Skeletal muscle cell (primary cell): Measurements from ENCODE around the gene PACS2.
"Not testable (repeated sequence)": the region's sequence is repeated elsewhere in the genome, so short reads cannot be mapped to it uniquely, and the experiment has no call there.

Source experiments
- DNase-seq: peaks from one replicate; pipeline ENCODE4 v3.0.0-alpha.2; 2010; ENCODE audit warnings: low read depth
- H3K4me3 ChIP-seq: 2 replicates; pipeline ENCODE4 v1.5.1; 2011; ENCODE audit warnings: low read depth, mild to moderate bottlenecking, control low read depth, low read length, moderate library complexity

Gene PACS2

DNA sequence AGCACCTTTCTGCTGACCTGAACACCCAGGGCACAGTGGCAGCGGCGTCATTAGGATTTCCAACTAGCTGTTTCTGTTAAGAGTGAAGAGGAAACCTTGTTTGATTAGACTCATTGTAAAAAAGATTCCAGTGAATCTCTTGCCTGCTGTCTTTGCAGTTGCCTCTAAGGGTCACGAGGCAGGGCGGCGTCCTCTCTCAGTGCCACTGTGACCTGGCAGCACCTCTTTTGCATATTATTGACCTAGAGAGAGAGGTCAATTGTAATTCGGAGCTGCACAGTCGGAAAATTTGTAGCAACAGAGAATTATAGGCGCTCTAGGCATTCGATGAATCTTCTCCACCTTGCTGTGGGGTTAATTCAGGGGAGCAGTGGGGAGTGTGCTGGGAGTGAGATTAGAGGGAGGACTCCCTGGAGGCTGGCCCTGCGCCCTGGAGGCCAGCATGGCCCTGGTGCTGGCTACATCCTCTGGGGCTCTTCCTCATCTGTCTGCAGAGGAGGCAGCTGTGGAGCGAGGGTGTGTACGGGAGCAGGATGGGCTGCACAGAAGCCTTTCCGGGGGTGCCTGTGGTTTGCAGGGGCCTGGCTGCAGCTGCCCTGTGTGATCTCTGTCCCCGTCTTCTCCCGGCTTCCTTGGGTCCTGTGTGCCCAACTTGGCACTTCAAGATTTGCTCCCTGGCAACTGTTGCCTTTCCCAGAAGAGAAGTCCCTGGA is 14.3 kb downstream of the PACS2 start:
- no peak for DNase-seq
- no peak overlapping the region for H3K4me3 ChIP-seq

- no peak for DNase-seq
- H3K4me3 ChIP-seq, result no peak overlapping the region
Observed at GRCh38 chr14:105329411-105330150, 15.0 kb downstream of the PACS2 start.

GRCh38 chr14:105330491-105330895 is 15.9 kb downstream of the PACS2 start:
- H3K4me3 ChIP-seq, result no peak overlapping the region
- DNase-seq, result no peak

DNA sequence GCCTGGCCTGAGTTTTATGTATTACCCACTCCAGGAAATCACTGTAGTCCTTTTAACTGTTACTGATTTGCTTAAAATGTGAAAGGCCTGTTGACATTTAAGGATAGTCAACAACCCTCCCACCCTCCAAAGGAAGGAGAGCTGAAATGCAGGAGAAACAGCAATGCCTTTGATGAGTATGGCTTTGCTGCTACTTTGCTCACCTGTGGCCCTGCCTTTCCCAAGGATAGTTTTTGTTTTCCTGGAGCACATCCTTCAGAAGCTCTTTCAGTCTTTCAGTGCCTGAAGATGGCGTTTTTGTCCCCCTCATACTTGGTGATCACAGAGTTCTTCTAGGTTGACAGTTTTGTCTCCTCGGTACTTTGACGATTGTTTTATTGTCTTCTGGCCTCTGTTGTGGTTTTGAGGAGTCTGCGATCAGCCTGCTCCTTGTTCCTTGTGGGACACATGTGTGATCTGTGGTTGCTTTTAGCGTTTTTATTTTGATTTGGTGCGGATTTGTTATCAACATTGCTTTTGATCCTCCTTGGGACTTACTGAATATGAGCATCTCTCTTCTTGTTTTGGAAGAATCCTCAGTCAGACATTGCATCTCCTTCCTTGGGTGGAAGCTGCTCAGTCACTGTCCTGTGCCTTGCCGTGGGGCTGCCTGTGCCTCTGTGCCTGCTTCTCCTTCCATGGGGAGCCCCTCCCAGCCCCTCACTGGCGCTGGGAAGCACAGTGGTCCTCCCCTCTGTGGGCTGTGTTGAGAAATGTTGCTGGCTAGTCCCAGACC is 17.2 kb downstream of the PACS2 start:
- H3K4me3 ChIP-seq, result no peak overlapping the region
- DNase-seq, result no peak

- H3K4me3 ChIP-seq, result no peak overlapping the region
- DNase-seq, result no peak
Observed at GRCh38 chr14:105332350-105332874, 17.9 kb downstream of the PACS2 start.

GRCh38 chr14:105333020-105333490 is 18.5 kb downstream of the PACS2 start:
- no peak for DNase-seq
- no peak overlapping the region for H3K4me3 ChIP-seq

DNA sequence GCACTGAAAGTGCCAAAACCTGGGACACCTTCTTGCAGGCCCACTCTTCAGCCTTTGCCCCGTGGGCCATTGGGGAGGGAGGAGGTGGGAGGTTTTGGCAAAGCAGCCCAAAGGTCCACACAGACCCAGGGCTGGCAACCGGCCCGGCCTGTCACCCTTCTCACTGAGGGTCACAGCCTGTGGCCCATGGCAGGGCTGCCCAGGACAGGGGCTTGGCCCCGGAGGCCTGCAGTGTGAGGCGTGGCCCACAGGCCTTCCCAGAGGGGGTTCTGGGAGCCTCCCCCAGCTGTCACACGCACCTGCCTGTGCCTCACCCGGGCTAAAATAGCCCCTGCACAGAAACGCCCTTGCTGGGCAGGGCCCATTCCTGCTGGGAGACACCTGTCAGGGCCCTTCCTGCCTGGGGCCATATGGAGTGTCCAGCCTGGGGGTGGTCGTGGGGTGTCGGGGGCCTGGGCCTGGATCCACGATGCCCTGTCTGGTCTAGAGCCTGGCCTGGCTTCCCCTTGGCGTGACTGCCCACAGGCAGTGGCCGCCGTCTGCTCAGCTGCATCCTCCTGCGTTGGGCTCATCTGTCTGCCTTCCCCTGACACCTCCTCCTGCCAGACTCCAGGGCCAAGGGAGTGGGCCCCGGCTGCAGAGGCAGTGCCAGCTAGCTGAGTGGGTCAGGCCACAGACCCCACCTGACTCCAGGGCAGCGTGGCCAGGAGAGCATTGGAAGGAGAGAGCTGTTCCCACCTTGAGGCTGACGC is 19.2 kb downstream of the PACS2 start:
- DNase-seq, result no peak
- H3K4me3 ChIP-seq, result no peak overlapping the region

DNA sequence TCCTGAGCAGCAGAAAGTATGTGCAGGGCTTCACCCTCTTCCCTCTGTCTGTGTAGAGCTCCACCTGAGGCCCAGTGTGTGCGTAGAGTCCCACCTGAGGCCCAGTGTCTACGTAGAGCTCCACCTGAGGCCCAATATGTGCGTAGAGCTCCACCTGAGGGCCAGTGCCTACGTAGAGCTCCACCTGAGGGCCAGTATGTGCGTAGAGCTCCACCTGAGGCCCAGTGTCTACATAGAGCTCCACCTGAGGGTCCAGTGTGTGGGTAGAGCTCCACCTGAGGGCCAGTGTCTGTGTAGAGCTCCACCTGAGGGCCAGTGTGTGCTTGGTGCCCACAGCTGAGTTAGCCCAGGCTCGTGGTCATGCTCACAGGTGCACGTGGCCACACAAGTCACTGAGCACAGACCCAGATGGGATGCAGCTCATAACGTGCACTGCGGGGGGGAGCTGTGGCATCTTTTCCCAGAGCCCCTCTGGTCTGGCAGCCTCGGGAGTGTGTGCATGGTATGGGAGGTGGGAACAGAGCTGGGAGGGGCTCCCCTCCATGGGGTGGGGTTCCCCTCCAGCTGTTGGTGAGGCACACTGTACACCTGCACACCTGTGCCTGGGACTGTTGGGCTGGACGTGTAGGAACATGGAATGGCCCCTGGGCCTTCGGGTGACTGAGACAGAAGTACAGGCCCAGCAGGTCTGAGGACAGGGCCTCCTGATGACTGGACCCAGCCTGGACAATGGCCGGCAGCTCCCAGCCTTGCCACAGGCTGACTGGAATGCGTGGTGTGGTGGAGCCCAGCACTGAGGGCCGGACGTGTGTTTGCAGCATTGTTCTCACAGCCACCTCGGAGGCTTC is 20.1 kb downstream of the PACS2 start:
- DNase-seq, result no peak
- H3K4me3 ChIP-seq, result no peak overlapping the region

DNA sequence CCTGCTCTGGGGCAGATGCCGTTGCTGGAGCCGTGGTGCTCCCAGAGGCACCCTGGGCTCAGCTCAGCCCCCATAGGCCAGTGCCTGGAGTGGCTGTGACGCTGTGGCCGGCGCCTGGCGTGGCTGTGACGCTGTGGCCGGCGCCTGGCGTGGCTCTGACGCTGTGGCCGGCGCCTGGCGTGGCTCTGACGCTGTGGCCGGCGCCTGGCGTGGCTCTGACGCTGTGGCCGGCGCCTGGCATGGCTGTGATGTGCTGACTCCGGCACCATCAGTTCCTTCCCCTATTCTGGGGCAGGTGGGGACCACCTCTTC is 20.6 kb downstream of the PACS2 start:
- H3K4me3 ChIP-seq, DNase-seq: not testable (repeated sequence)

GRCh38 chr14:105335735-105336476 is 21.4 kb downstream of the PACS2 start:
- no peak overlapping the region for H3K4me3 ChIP-seq
- no peak for DNase-seq

DNA sequence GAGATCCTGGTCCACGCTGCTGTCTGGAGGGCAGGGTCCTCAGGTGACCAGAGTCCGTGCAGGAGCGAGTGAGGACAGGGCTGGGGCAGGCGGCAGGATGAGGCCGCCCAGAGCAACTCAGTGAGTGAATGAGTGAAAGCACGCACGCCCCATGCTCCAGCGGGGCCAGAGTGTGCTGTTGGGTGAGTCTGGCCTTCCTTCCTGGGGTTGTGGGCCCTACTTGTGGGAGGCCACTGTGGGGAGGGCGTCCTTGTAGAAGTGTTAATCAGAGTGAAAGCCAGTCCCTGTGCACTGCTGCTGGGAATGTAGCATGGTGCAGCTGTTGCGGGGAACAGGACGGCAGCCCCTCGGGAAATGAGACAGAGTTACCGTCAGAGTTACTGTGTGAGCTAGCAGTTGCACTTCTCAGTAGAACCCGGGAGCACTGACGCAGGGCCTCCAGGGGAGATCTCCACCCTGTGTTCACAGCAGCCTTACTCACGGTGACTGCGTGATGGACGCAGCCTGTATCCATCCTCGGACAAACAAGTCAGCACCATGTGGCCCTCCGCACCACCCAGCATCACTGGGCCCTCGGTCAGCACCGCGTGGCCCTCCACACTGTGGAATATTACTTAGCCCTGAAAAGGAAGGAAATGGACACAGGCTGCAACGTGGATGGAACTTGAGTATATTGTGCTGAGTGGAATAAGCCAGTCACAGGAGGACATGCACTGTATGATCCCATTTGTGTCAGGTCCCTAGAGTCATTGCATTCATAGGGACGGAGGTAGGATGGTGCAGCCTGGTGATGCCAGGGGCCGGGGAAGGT is 22.1 kb downstream of the PACS2 start:
- H3K4me3 ChIP-seq, result no peak overlapping the region

DNA sequence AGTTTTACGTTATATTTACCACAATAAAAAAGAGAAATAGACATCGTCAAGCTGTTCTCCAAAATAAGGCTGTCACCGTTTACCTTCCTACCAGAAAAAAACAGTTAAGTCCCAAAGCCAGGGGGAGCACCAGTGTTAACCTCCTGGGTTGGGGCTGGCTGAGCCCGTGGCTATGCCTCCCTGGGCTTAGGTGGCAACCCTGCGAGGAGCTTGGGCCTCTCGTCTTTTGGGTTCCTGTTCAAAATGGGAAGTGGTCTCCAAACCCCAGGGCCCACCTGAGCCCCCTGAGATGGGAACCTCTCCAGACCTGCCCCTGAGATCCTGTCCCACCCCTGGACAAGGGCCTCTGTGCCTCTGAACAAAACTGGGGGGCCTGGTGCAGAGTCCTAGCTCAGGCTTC is 22.9 kb downstream of the PACS2 start:
- no peak overlapping the region for H3K4me3 ChIP-seq
- no peak for DNase-seq

More for the DNA sequence above, 22.1 kb downstream of the PACS2 start:
- no peak for DNase-seq

- H3K4me3 ChIP-seq, result no peak overlapping the region
- DNase-seq, result no peak
Observed at GRCh38 chr14:105337966-105338741, 23.6 kb downstream of the PACS2 start.

GRCh38 chr14:105340821-105341733 is 26.5 kb downstream of the PACS2 start:
- DNase-seq, result no peak
- no peak overlapping the region for H3K4me3 ChIP-seq

- no peak for DNase-seq
Observed at GRCh38 chr14:105343194-105343593, 28.6 kb downstream of the PACS2 start.

DNA sequence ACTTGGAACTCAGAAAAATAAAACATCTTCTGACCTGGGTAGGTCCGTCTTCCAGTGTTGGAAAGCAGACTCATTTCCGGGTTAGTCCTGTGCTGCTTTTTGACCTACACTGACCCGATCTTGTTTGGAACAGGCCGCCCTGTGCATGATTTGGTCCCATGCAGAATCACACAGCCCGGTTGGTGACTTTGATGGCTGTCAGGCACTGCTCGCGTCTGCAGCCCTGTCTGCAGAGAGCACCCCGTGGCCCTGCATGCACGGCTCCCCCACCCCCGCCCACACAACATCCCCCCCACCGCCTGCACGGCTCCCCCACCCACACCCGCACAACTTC is 31.6 kb downstream of the PACS2 start:
- no peak for DNase-seq
- H3K4me3 ChIP-seq, result no peak overlapping the region

More at GRCh38 chr14:105343194-105343593, 28.6 kb downstream of the PACS2 start:
- H3K4me3 ChIP-seq, result no peak overlapping the region
